Measurements from ENCODE around the gene ANO4.

The ANO4 gene

GRCh38 chr12:101064721-101065120 is 270.1 kb downstream of the ANO4 start:
- no peak for TF ChIP-seq CTCF (IDR thresholded peaks at IDR 0.05; ENCODE audit: low read depth, low read length, missing control alignments)
- no peak overlapping the region for H3K4me3 ChIP-seq (ENCODE audit: low read depth, low read length)

GRCh38 chr12:101066489-101066888 is 271.9 kb downstream of the ANO4 start:
- TF ChIP-seq CTCF (IDR thresholded peaks at IDR 0.05; ENCODE audit: low read depth, low read length, missing control alignments), result no peak
- DNase-seq (ENCODE audit: low read depth), result no peak
- no peak overlapping the region for H3K4me3 ChIP-seq (ENCODE audit: low read depth, low read length)

More at GRCh38 chr12:101064721-101065120, 270.1 kb downstream of the ANO4 start:
- no peak for DNase-seq (ENCODE audit: low read depth)

GRCh38 chr12:101068402-101068801 is 273.8 kb downstream of the ANO4 start:
- no peak for TF ChIP-seq CTCF (IDR thresholded peaks at IDR 0.05; ENCODE audit: low read depth, low read length, missing control alignments)
- H3K4me3 ChIP-seq (ENCODE audit: low read depth, low read length), result no peak overlapping the region
- no peak for DNase-seq (ENCODE audit: low read depth)

GRCh38 chr12:101068836-101069235 is 274.3 kb downstream of the ANO4 start:
- no peak for TF ChIP-seq CTCF (IDR thresholded peaks at IDR 0.05; ENCODE audit: low read depth, low read length, missing control alignments)
- H3K4me3 ChIP-seq (ENCODE audit: low read depth, low read length), result no peak overlapping the region
- no peak for DNase-seq (ENCODE audit: low read depth)

GRCh38 chr12:101074940-101075680 is 280.5 kb downstream of the ANO4 start:
- DNase-seq (ENCODE audit: low read depth), result no peak
- H3K4me3 ChIP-seq (ENCODE audit: low read depth, low read length), result no peak overlapping the region
- TF ChIP-seq CTCF (IDR thresholded peaks at IDR 0.05; ENCODE audit: low read depth, low read length, missing control alignments), result no peak

- no peak for DNase-seq (ENCODE audit: low read depth)
- no peak overlapping the region for H3K4me3 ChIP-seq (ENCODE audit: low read depth, low read length)
These were observed 282.3 kb downstream of the ANO4 start for GRCh38 chr12:101076921-101077320.

More at GRCh38 chr12:101076921-101077320, 282.3 kb downstream of the ANO4 start:
- no peak for TF ChIP-seq CTCF (IDR thresholded peaks at IDR 0.05; ENCODE audit: low read depth, low read length, missing control alignments)
